ENCODE data around the gene VASP. TPM values are rescaled to one million over a fixed set of nuclear protein-coding genes. Genes with fewer than 3 reads are reported as not detected.
A peak's percentile ranks its signal among the peaks of the same experiment; 100 is the strongest.
"Not testable (repeated sequence)": the region's sequence is repeated elsewhere in the genome, so short reads cannot be mapped to it uniquely, and the experiment has no call there.

Gene VASP
- total RNA-seq, 1 experiment from 2014 or later: 102 TPM

- H3K27ac ChIP-seq (ENCODE audit: low read depth, low read length, poor library complexity, severe bottlenecking): peak overlapping the region; percentile 83
- CTCF ChIA-PET: no interaction called here
- intact Hi-C loops (cut with micrococcal nuclease; ENCODE audit: unreplicated experiment): loop anchor here (5.0 kb wide), 1 partner anchor 133 kb away; no protein-coding TSS in a partner anchor
- H3K9me3 ChIP-seq (ENCODE audit: low read depth, low read length, poor library complexity, severe bottlenecking): no peaks in the 10 kb centered on the region
- H3K4me3 ChIP-seq (ENCODE audit: low read depth, low read length, poor library complexity, severe bottlenecking): peak overlapping the region; percentile 93
- H3K36me3 ChIP-seq (ENCODE audit: insufficient read depth, low read length, poor library complexity, severe bottlenecking): no peaks in the 10 kb centered on the region
- H3K4me1 ChIP-seq (ENCODE audit: insufficient read depth, low read length, poor library complexity, severe bottlenecking): peaks cover 10% of the 10 kb centered on the region
- POLR2A ChIA-PET (ENCODE audit: low non-redundant PET): no interaction called here
- no peak for DNase-seq (ENCODE audit: low spot score)
- BruUV-seq (replicated peaks): no TSS peak
- no peak for TF ChIP-seq EZH2 (IDR thresholded peaks at IDR 0.05; ENCODE audit: borderline replicate concordance, low read depth, low read length, poor library complexity, severe bottlenecking)
- no peak for TF ChIP-seq CTCF (conservative IDR thresholded peaks at IDR 0.05; ENCODE audit: low read depth, low read length)
- H3K27me3 ChIP-seq (replicated peaks; ENCODE audit: insufficient read depth, low read depth, low read length, poor library complexity): no peaks in the 10 kb centered on the region
Observed at GRCh38 chr19:45509692-45510015, 2.4 kb downstream of the VASP start.

- H3K27ac ChIP-seq (ENCODE audit: low read depth, low read length, poor library complexity, severe bottlenecking); POLR2A ChIA-PET (ENCODE audit: low non-redundant PET); CTCF ChIA-PET; DNase-seq (ENCODE audit: low spot score); H3K4me3 ChIP-seq (ENCODE audit: low read depth, low read length, poor library complexity, severe bottlenecking); H3K9me3 ChIP-seq (ENCODE audit: low read depth, low read length, poor library complexity, severe bottlenecking); BruUV-seq (replicated peaks); H3K36me3 ChIP-seq (ENCODE audit: insufficient read depth, low read length, poor library complexity, severe bottlenecking); intact Hi-C loops (cut with micrococcal nuclease; ENCODE audit: unreplicated experiment); H3K27me3 ChIP-seq (replicated peaks; ENCODE audit: insufficient read depth, low read depth, low read length, poor library complexity): not testable (repeated sequence)
- peaks cover 10% of the 10 kb centered on the region for H3K4me1 ChIP-seq (ENCODE audit: insufficient read depth, low read length, poor library complexity, severe bottlenecking)
Observed at GRCh38 chr19:45510352-45510751, 3.1 kb downstream of the VASP start.

- Histone ChIP-seq H3K36me3 (ENCODE audit: insufficient read depth, low read length, poor library complexity, severe bottlenecking) (peaks cover 3% of the 10 kb centered on the region), H3K4me1 (ENCODE audit: insufficient read depth, low read length, poor library complexity, severe bottlenecking) (peaks cover 9% of the 10 kb centered on the region), H3K27ac (ENCODE audit: low read depth, low read length, poor library complexity, severe bottlenecking) (no peak overlapping the region), H3K4me3 (ENCODE audit: low read depth, low read length, poor library complexity, severe bottlenecking) (no peak overlapping the region), H3K9me3 (ENCODE audit: low read depth, low read length, poor library complexity, severe bottlenecking) (no peaks in the 10 kb centered on the region), H3K27me3 (replicated peaks; ENCODE audit: insufficient read depth, low read depth, low read length, poor library complexity) (no peaks in the 10 kb centered on the region)
- no TSS peak for BruUV-seq (replicated peaks)
- TF ChIP-seq EZH2 (IDR thresholded peaks at IDR 0.05; ENCODE audit: borderline replicate concordance, low read depth, low read length, poor library complexity, severe bottlenecking) (no peak), CTCF (conservative IDR thresholded peaks at IDR 0.05; ENCODE audit: low read depth, low read length) (no peak)
- CTCF ChIA-PET: no interaction called here
- DNase-seq (ENCODE audit: low spot score): no peak
- POLR2A ChIA-PET (ENCODE audit: low non-redundant PET): no interaction called here
- intact Hi-C loops (cut with micrococcal nuclease; ENCODE audit: unreplicated experiment): no loop called here
Observed at GRCh38 chr19:45511074-45511473, 3.8 kb downstream of the VASP start.

GRCh38 chr19:45512881-45513483 is 5.7 kb downstream of the VASP start:
- peaks cover 5% of the 10 kb centered on the region for H3K36me3 ChIP-seq (ENCODE audit: insufficient read depth, low read length, poor library complexity, severe bottlenecking)
- DNase-seq (ENCODE audit: low spot score): no peak
- H3K27ac ChIP-seq (ENCODE audit: low read depth, low read length, poor library complexity, severe bottlenecking): no peak overlapping the region
- no peaks in the 10 kb centered on the region for H3K27me3 ChIP-seq (replicated peaks; ENCODE audit: insufficient read depth, low read depth, low read length, poor library complexity)
- ChIA-PET CTCF (no interaction called here), POLR2A (ENCODE audit: low non-redundant PET) (no interaction called here)
- no peak overlapping the region for H3K4me3 ChIP-seq (ENCODE audit: low read depth, low read length, poor library complexity, severe bottlenecking)
- H3K4me1 ChIP-seq (ENCODE audit: insufficient read depth, low read length, poor library complexity, severe bottlenecking): peaks cover 7% of the 10 kb centered on the region
- TF ChIP-seq CTCF (conservative IDR thresholded peaks at IDR 0.05; ENCODE audit: low read depth, low read length) (no peak), EZH2 (IDR thresholded peaks at IDR 0.05; ENCODE audit: borderline replicate concordance, low read depth, low read length, poor library complexity, severe bottlenecking) (no peak)
- intact Hi-C loops (cut with micrococcal nuclease; ENCODE audit: unreplicated experiment): no loop called here
- BruUV-seq (replicated peaks): no TSS peak
- no peaks in the 10 kb centered on the region for H3K9me3 ChIP-seq (ENCODE audit: low read depth, low read length, poor library complexity, severe bottlenecking)

Measured in A673 (cell line).